ENCODE results near the gene KHK.

DNA sequence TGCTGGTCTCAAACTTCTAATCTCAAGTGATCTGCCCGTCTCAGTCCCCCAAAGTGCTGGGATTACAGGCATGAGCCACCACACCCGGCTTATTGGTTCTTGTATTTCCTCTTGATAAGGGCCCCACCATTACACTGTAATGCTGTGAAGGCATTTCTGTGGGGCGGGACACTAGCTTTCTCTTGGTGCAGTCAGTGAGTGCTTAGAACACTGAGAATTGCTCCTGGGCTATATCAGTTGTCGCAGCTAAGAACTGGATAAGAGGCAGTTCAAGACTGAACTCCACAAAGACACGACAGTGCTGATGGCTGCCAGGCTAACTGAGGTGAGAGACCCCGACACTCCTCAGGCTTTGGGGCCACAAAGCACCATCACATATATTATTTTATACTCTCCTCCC, 2.1 kb downstream of the KHK start:
- TF ChIP-seq EZH2 (IDR thresholded peaks at IDR 0.05; ENCODE audit: insufficient read depth, poor library complexity, severe bottlenecking) = no peak
- TF ChIP-seq EZH2phosphoT487 (IDR thresholded peaks at IDR 0.05; ENCODE audit: insufficient read depth, low read depth) = no peak
